C4-2B (cell line): Measurements from ENCODE around the gene CEACAM6.

Source experiments
- CTCF ChIP-seq: fragments of 450-650 bp; conservative IDR thresholded peaks from 2 replicates; pipeline ENCODE4 v1.5.1; 2017; ENCODE audit warnings: mild to moderate bottlenecking
- ZFX ChIP-seq: fragments of 450-650 bp; IDR thresholded peaks from 2 replicates; pipeline ENCODE4 v1.6.1; 2017

- TF ChIP-seq CTCF = no peak
- TF ChIP-seq ZFX = no peak
Measured at GRCh38 chr19:41739361-41739760, 16.0 kb upstream of the CEACAM6 start.
